GM23338 (cell line): Measurements from ENCODE around the gene SPAG16. TPM values are rescaled to one million over a fixed set of nuclear protein-coding genes. Genes with fewer than 3 reads are reported as not detected.

Source experiments
- ATAC-seq: fragments of 200-7000 bp; cut with Tn5 transposase; 3 replicates; pipeline ENCODE4 v1.9.1; 2020
- DNase-seq: peaks from one replicate; pipeline ENCODE4 v3.0.0-alpha.2; 2015; ENCODE audit warnings: low spot score
- H2AFZ ChIP-seq: fragments of 200-600 bp; sonication (generic); 2 replicates; pipeline ENCODE4 v1.8.0; 2016; ENCODE audit warnings: antibody characterized with exemption, mild to moderate bottlenecking, moderate library complexity
- H3F3A ChIP-seq: fragments of 200-600 bp; sonication (generic); replicated peaks from 2 replicates; pipeline ENCODE4 v1.8.0; 2017; ENCODE audit warnings: antibody characterized with exemption, mixed run types, low read depth
- H3K27ac ChIP-seq: fragments of 200-600 bp; sonication (generic); 2 replicates; pipeline ENCODE4 v1.6.1; 2016; ENCODE audit warnings: low read depth
- H3K27me3 ChIP-seq: fragments of 200-600 bp; sonication (generic); 2 replicates; pipeline ENCODE4 v1.8.0; 2016; ENCODE audit warnings: mild to moderate bottlenecking, mixed run types, moderate library complexity; ENCODE audit not compliant: insufficient read depth
- H3K36me3 ChIP-seq: fragments of 200-600 bp; sonication (generic); 2 replicates; pipeline ENCODE4 v1.8.0; 2016; ENCODE audit warnings: mild to moderate bottlenecking; ENCODE audit not compliant: insufficient read depth
- H3K4me1 ChIP-seq: fragments of 200-600 bp; sonication (generic); 2 replicates; pipeline ENCODE4 v1.8.0; 2016; ENCODE audit warnings: mild to moderate bottlenecking, moderate library complexity; ENCODE audit not compliant: insufficient read depth
- H3K4me2 ChIP-seq: fragments of 200-600 bp; sonication (generic); 2 replicates; pipeline ENCODE4 v1.7.1; 2017; ENCODE audit warnings: mixed run types
- H3K4me3 ChIP-seq: fragments of 200-600 bp; sonication (generic); 2 replicates; pipeline ENCODE4 v1.6.1; 2016; ENCODE audit warnings: mixed run types
- H3K79me2 ChIP-seq: fragments of 200-600 bp; sonication (generic); replicated peaks from 2 replicates; pipeline ENCODE4 v1.8.0; 2017; ENCODE audit warnings: mild to moderate bottlenecking; ENCODE audit not compliant: insufficient read depth
- H3K9me2 ChIP-seq: fragments of 200-600 bp; sonication (generic); 2 replicates; pipeline ENCODE4 v1.8.0; 2017; ENCODE audit not compliant: insufficient read depth
- H4K20me1 ChIP-seq: fragments of 200-600 bp; sonication (generic); replicated peaks from 2 replicates; pipeline ENCODE4 v1.8.0; 2017; ENCODE audit warnings: mild to moderate bottlenecking; ENCODE audit not compliant: insufficient read depth
- H3K27ac Mint-ChIP-seq: 2 replicates; pipeline ENCODE4 v1.8.0; 2020; ENCODE audit warnings: inconsistent platforms, mild to moderate bottlenecking, moderate library complexity, mixed read lengths
- H3K27me3 Mint-ChIP-seq: 3 replicates; pipeline ENCODE4 v1.8.0; 2022; ENCODE audit warnings: low read depth, mild to moderate bottlenecking, moderate library complexity, mixed read lengths, inconsistent platforms; ENCODE audit not compliant: insufficient read depth, poor library complexity
- H3K36me3 Mint-ChIP-seq: 3 replicates; pipeline ENCODE4 v1.8.0; 2021; ENCODE audit warnings: low read depth, mild to moderate bottlenecking, inconsistent platforms, moderate library complexity, mixed read lengths
- H3K4me1 Mint-ChIP-seq: 3 replicates; pipeline ENCODE4 v1.8.0; 2020; ENCODE audit warnings: mild to moderate bottlenecking, inconsistent platforms, mixed read lengths
- H3K4me3 Mint-ChIP-seq: 3 replicates; pipeline ENCODE4 v1.8.0; 2021; ENCODE audit warnings: moderate library complexity, mild to moderate bottlenecking, inconsistent platforms, mixed read lengths
- H3K9me3 Mint-ChIP-seq: 3 replicates; pipeline ENCODE4 v1.8.0; 2020; ENCODE audit warnings: moderate library complexity, mild to moderate bottlenecking, inconsistent platforms, mixed read lengths
- CREB1 ChIP-seq: fragments of 250-450 bp; sonication (Bioruptor Pico); IDR thresholded peaks from 2 replicates; pipeline ENCODE4 v1.5.0; 2020; ENCODE audit warnings: low read depth, mild to moderate bottlenecking, moderate library complexity
- EZH2 ChIP-seq: fragments of 200-600 bp; sonication (generic); IDR thresholded peaks from one replicate; pipeline ENCODE4 v1.8.0; 2017; ENCODE audit warnings: antibody characterized with exemption, mild to moderate bottlenecking, low read depth; ENCODE audit not compliant: unreplicated experiment
- EZH2phosphoT487 ChIP-seq: fragments of 200-600 bp; sonication (generic); IDR thresholded peaks from one replicate; pipeline ENCODE4 v1.8.1; 2018; ENCODE audit warnings: antibody characterized with exemption; ENCODE audit not compliant: unreplicated experiment
- JUNB ChIP-seq: IDR thresholded peaks from one replicate; pipeline ENCODE4 v1.6.1; 2016; ENCODE audit warnings: antibody characterized with exemption; ENCODE audit not compliant: unreplicated experiment
- NANOG ChIP-seq: IDR thresholded peaks from 2 replicates; pipeline ENCODE4 v1.6.1; 2016; ENCODE audit warnings: antibody characterized with exemption, borderline replicate concordance
- STAT1 ChIP-seq: IDR thresholded peaks from one replicate; pipeline ENCODE4 v1.6.1; 2016; ENCODE audit warnings: antibody characterized with exemption; ENCODE audit not compliant: unreplicated experiment
- ZNF114 ChIP-seq: fragments of 250-450 bp; sonication (Bioruptor Pico); IDR thresholded peaks from 2 replicates; pipeline ENCODE4 v1.5.0; 2020; ENCODE audit warnings: mild to moderate bottlenecking, moderate library complexity
- ZNF331 ChIP-seq: fragments of 250-450 bp; sonication (Bioruptor Pico); IDR thresholded peaks from 2 replicates; pipeline ENCODE4 v1.5.0; 2020; ENCODE audit warnings: low read depth, mild to moderate bottlenecking, moderate library complexity
- polyA plus RNA-seq: library from polyadenylated mRNA; unstranded; fragments of >200 nt; fragmentation: Nextera tagmentation; extraction: Ambion mirVana; gene quantifications from 2 replicates; pipeline ENCODE4 v1.2.1, GENCODE V29; 2016
- total RNA-seq: library from RNA; depleted of rRNA; stranded (reverse); fragments of >200 nt; shearing (Covaris generic); gene quantifications from 2 replicates; pipeline ENCODE4 v1.2.3, GENCODE V29; 2014
- TF ChIP-seq, protein P1 (sequence below), 2 experiments: fragments of 200-600 bp in 1 of 2; sonication (generic) in 1 of 2; conservative IDR thresholded peaks; 2 replicates each; pipeline versions ENCODE4 v1.5.1 to v1.6.1; 2016 to 2017; ENCODE audit warnings: antibody characterized with exemption in 2 of 2, low read depth in 2 of 2, mild to moderate bottlenecking in 2 of 2, moderate library complexity in 1 of 2
- TF ChIP-seq, protein P2 (sequence below): IDR thresholded peaks from 2 replicates; pipeline ENCODE4 v1.6.1; 2016; ENCODE audit warnings: antibody characterized with exemption
- TF ChIP-seq, protein P3 (sequence below): IDR thresholded peaks from one replicate; pipeline ENCODE4 v1.6.1; 2018; ENCODE audit warnings: antibody characterized with exemption; ENCODE audit not compliant: unreplicated experiment

Gene SPAG16
- total and polyA plus RNA-seq, 2 experiments from 2014 or later, result 19.7 to 47.8 TPM

DNA sequence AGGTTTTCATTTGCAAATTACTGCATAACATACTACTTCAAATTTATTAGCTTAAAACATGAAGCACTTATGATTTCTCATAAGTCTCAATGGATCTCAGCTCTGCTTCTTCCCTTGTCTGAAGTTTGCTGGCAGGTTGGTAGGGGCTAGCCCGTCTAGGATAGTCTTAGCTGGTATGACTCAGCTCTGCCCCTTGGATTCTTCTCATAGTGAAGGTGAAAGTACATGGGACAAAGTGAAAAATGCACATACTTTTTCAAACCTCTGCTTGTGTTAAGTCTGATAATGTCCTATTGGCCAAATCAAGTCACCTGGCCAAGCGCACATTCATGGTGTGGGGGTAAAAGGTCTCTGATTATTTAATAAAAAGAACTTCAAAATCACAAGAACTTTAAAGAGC, 941.8 kb downstream of the SPAG16 start (continued):
- TF ChIP-seq CREB1 (CRISPR knock-in tag), result no peak
- TF ChIP-seq, protein P1, sequence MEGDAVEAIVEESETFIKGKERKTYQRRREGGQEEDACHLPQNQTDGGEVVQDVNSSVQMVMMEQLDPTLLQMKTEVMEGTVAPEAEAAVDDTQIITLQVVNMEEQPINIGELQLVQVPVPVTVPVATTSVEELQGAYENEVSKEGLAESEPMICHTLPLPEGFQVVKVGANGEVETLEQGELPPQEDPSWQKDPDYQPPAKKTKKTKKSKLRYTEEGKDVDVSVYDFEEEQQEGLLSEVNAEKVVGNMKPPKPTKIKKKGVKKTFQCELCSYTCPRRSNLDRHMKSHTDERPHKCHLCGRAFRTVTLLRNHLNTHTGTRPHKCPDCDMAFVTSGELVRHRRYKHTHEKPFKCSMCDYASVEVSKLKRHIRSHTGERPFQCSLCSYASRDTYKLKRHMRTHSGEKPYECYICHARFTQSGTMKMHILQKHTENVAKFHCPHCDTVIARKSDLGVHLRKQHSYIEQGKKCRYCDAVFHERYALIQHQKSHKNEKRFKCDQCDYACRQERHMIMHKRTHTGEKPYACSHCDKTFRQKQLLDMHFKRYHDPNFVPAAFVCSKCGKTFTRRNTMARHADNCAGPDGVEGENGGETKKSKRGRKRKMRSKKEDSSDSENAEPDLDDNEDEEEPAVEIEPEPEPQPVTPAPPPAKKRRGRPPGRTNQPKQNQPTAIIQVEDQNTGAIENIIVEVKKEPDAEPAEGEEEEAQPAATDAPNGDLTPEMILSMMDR (conservative IDR thresholded peaks at IDR 0.05; ENCODE audit: low read depth in 2 of 2), result no peak

DNA sequence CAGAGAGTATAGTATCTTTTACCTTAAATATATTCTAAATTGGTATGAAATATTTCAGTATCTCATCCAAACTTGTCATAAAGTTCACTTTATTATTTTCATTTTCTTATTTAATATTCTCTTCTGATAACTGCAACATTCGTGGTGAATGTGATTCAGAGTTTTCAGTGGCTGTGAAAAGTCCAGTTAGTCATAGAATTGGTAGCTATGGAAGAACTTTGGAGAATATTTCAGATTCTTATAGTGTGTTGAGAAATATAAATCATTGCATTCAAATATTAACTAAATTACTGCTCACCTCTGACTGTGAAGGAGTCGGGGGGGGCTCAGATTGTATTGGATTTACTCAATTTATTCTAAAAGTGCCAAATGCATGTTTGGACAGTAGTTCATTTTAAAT, 948.0 kb downstream of the SPAG16 start:
- H3K27ac ChIP-seq, result no peak overlapping the region
- no peak overlapping the region for H3K4me2 ChIP-seq
- no peaks in the 10 kb centered on the region for H3K79me2 ChIP-seq
- no peaks in the 10 kb centered on the region for H3K27me3 Mint-ChIP-seq
- H3K9me3 Mint-ChIP-seq, result no peaks in the 10 kb centered on the region; the same call in 2 of the 3 replicates
- ATAC-seq, result no peak
- no peaks in the 10 kb centered on the region for H3K9me2 ChIP-seq
- no peaks in the 10 kb centered on the region for H3K36me3 Mint-ChIP-seq
- no peaks in the 10 kb centered on the region for H3K27me3 ChIP-seq
- H4K20me1 ChIP-seq, result no peaks in the 10 kb centered on the region
- no peak overlapping the region for H3K27ac Mint-ChIP-seq
- no peak overlapping the region for H2AFZ ChIP-seq
- H3K4me1 ChIP-seq, result no peaks in the 10 kb centered on the region
- H3K36me3 ChIP-seq, result no peaks in the 10 kb centered on the region
- no peaks in the 10 kb centered on the region for H3F3A ChIP-seq
- no peaks in the 10 kb centered on the region for H3K4me1 Mint-ChIP-seq
- DNase-seq, result no peak
- no peak overlapping the region for H3K4me3 ChIP-seq
- H3K4me3 Mint-ChIP-seq, result no peak overlapping the region
- no peak for TF ChIP-seq STAT1
- TF ChIP-seq EZH2, result no peak
- no peak for TF ChIP-seq JUNB
- TF ChIP-seq, protein P2, sequence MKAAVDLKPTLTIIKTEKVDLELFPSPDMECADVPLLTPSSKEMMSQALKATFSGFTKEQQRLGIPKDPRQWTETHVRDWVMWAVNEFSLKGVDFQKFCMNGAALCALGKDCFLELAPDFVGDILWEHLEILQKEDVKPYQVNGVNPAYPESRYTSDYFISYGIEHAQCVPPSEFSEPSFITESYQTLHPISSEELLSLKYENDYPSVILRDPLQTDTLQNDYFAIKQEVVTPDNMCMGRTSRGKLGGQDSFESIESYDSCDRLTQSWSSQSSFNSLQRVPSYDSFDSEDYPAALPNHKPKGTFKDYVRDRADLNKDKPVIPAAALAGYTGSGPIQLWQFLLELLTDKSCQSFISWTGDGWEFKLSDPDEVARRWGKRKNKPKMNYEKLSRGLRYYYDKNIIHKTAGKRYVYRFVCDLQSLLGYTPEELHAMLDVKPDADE, result no peak
- TF ChIP-seq CREB1 (CRISPR knock-in tag), result no peak
- no peak for TF ChIP-seq ZNF331 (CRISPR knock-in tag)
- TF ChIP-seq EZH2phosphoT487, result no peak
- TF ChIP-seq, protein P3, sequence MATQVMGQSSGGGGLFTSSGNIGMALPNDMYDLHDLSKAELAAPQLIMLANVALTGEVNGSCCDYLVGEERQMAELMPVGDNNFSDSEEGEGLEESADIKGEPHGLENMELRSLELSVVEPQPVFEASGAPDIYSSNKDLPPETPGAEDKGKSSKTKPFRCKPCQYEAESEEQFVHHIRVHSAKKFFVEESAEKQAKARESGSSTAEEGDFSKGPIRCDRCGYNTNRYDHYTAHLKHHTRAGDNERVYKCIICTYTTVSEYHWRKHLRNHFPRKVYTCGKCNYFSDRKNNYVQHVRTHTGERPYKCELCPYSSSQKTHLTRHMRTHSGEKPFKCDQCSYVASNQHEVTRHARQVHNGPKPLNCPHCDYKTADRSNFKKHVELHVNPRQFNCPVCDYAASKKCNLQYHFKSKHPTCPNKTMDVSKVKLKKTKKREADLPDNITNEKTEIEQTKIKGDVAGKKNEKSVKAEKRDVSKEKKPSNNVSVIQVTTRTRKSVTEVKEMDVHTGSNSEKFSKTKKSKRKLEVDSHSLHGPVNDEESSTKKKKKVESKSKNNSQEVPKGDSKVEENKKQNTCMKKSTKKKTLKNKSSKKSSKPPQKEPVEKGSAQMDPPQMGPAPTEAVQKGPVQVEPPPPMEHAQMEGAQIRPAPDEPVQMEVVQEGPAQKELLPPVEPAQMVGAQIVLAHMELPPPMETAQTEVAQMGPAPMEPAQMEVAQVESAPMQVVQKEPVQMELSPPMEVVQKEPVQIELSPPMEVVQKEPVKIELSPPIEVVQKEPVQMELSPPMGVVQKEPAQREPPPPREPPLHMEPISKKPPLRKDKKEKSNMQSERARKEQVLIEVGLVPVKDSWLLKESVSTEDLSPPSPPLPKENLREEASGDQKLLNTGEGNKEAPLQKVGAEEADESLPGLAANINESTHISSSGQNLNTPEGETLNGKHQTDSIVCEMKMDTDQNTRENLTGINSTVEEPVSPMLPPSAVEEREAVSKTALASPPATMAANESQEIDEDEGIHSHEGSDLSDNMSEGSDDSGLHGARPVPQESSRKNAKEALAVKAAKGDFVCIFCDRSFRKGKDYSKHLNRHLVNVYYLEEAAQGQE, result no peak
- no peak for TF ChIP-seq ZNF114
- TF ChIP-seq, protein P1 (conservative IDR thresholded peaks at IDR 0.05; ENCODE audit: low read depth in 2 of 2), result no peak
- no peak for TF ChIP-seq NANOG
